Measurements from ENCODE around the gene POLG.
A peak's percentile ranks its signal among the peaks of the same experiment; 100 is the strongest.

The POLG gene

GRCh38 chr15:89334510-89335297 is at the start of gene POLG:
Gene POLG (minus strand): TSS chr15:89334824. CDS start chr15:89333754, 1,070 bp downstream.
- peak; percentile 98 for DNase-seq (ENCODE audit: low spot score)

- DNase-seq (ENCODE audit: low spot score) = no peak
Measured at GRCh38 chr15:89384176-89384604, 49.6 kb upstream of the POLG start.

GRCh38 chr15:89383365-89384175 is 48.9 kb upstream of the POLG start:
- DNase-seq (ENCODE audit: low spot score) = no peak

GRCh38 chr15:89381888-89382686 is 47.5 kb upstream of the POLG start:
- no peak for DNase-seq (ENCODE audit: low spot score)

- DNase-seq (ENCODE audit: low spot score) = no peak
Measured at GRCh38 chr15:89381331-89381730, 46.7 kb upstream of the POLG start.

GRCh38 chr15:89379818-89380217 is 45.2 kb upstream of the POLG start:
- no peak for DNase-seq (ENCODE audit: low spot score)

- no peak for DNase-seq (ENCODE audit: low spot score)
Measured at GRCh38 chr15:89379251-89379695, 44.6 kb upstream of the POLG start.

GRCh38 chr15:89378296-89379151 is 43.9 kb upstream of the POLG start:
- DNase-seq (ENCODE audit: low spot score) = no peak

- DNase-seq (ENCODE audit: low spot score) = no peak
Measured at GRCh38 chr15:89377842-89378295, 43.2 kb upstream of the POLG start.

GRCh38 chr15:89377024-89377841 is 42.6 kb upstream of the POLG start:
- DNase-seq (ENCODE audit: low spot score) = no peak

GRCh38 chr15:89376388-89376787 is 41.8 kb upstream of the POLG start:
- DNase-seq (ENCODE audit: low spot score) = no peak

GRCh38 chr15:89375093-89376005 is 40.7 kb upstream of the POLG start:
- no peak for DNase-seq (ENCODE audit: low spot score)

- DNase-seq (ENCODE audit: low spot score) = no peak
Measured at GRCh38 chr15:89374086-89374981, 39.7 kb upstream of the POLG start.

GRCh38 chr15:89372069-89372935 is 37.7 kb upstream of the POLG start:
- DNase-seq (ENCODE audit: low spot score) = no peak

GRCh38 chr15:89371228-89372044 is 36.8 kb upstream of the POLG start:
- peak; percentile 62 for DNase-seq (ENCODE audit: low spot score)

GRCh38 chr15:89370978-89371227 is 36.3 kb upstream of the POLG start:
- no peak for DNase-seq (ENCODE audit: low spot score)

Data from AG08396 (cell line).